HG03066 (cell line): ENCODE data around the gene SH2D2A.

ENCODE experiments used
- ATAC-seq: cut with Tn5 transposase; IDR thresholded peaks from one replicate; pipeline ENCODE4 v1.9.1; 2021; ENCODE audit warnings: low read depth; ENCODE audit not compliant: unreplicated experiment

SH2D2A gene

GRCh38 chr1:156848461-156849150 lies 32.0 kb upstream of the SH2D2A start:
- no peak for ATAC-seq

GRCh38 chr1:156847591-156848460 lies 31.2 kb upstream of the SH2D2A start:
- ATAC-seq = no peak

GRCh38 chr1:156846643-156847042 lies 30.0 kb upstream of the SH2D2A start:
- ATAC-seq = no peak

DNA sequence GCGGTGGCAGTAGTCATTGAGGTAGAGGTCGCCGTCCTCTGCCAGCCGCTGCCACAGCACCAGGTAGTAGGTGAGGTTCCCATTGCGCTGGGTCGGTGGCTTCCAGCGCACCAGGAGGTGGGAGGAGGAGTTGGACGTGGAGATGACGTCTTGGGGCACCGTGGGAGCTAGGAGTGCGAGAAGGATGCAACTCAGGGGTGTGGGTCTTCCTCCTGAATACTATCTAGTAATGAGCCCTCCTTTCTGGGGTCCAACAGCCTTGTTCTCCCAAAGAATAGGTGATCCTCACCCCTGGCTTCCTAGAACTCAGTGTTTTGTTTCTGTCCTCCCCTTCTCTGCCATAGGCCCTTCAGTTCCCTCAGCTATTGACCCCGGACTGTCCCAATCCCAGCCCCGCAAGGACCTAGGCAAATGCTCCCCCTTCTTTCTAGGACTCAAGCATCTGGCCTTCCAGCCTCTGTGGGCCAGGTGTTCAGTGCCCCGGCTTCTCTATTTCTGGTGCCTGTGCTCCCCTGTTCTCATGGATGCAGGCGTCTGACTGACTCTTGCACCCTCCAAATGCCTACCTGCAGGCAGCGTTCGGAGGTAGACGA lies 29.4 kb upstream of the SH2D2A start:
- no peak for ATAC-seq

GRCh38 chr1:156845055-156845952 lies 28.7 kb upstream of the SH2D2A start:
- no peak for ATAC-seq

GRCh38 chr1:156844638-156845037 lies 28.0 kb upstream of the SH2D2A start:
- ATAC-seq = no peak

- ATAC-seq = no peak
Observed at GRCh38 chr1:156844102-156844501, 27.5 kb upstream of the SH2D2A start.

DNA sequence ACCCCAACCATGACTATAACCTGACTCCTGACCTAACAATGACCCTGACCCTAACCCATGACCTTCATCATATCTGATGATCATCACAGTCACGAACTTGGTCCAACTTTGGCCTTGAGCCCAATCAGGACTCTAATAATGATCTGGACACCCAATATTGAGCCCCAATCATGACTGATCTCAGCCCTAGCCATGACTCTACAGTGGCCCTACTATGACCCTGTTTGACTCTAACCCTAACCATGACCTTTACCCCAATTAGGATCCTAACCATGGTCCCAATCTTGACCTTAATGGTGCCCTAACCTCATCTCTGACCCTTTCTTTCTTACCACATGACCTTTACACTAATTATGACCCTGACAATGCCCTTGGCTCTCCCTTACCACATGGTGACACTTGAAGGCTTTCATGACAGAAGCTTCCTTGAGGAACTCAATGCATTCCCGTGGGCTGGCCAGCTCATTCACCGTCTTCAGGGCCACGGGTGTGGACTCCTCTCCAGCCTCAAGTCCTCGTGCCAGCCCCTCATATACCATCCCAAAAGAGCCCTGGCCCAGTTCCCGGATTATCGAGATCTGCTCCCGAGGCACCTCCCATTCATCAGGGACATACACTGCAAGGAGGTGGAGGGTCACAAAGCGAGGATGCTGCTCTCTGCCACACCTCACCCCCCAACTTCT lies 26.1 kb upstream of the SH2D2A start:
- ATAC-seq = no peak

GRCh38 chr1:156841295-156841855 lies 24.7 kb upstream of the SH2D2A start:
- ATAC-seq = no peak

- ATAC-seq = no peak
Observed at GRCh38 chr1:156840898-156841279, 24.2 kb upstream of the SH2D2A start.

DNA sequence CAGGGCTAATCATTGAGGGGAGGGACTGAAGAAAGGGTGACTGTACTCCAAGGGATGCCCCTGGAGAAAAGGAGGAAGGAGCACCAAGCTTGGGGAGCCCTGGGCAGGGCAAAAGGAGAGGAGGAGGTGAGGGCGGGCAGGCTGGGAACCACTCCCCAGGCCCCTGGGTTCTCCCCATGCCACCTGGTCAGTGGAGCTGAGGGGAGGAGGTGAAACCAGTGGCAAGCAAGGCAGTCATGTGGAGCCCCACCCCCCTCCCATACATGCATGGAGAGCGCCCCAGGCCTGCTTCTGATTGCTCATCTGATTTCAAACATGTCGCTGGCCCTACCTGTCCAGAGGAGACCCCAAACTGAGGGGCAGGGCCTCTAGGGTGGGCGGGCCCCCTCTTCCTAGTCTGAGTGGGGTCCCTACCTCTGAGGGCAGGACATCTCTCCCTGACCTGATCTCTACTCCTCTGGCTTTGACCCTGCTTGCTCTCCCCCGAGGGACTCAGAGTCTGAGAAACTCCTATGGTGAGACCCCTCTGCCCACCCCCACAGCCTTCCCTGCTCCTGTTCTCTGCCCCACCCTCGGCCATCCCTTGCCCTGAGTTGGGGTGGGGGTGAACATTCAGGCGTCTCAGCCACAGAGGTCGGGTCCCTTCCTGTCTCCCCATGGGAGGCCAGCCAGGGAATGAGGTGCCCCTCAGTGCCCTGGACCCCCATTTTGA lies 23.7 kb upstream of the SH2D2A start:
- ATAC-seq = no peak

DNA sequence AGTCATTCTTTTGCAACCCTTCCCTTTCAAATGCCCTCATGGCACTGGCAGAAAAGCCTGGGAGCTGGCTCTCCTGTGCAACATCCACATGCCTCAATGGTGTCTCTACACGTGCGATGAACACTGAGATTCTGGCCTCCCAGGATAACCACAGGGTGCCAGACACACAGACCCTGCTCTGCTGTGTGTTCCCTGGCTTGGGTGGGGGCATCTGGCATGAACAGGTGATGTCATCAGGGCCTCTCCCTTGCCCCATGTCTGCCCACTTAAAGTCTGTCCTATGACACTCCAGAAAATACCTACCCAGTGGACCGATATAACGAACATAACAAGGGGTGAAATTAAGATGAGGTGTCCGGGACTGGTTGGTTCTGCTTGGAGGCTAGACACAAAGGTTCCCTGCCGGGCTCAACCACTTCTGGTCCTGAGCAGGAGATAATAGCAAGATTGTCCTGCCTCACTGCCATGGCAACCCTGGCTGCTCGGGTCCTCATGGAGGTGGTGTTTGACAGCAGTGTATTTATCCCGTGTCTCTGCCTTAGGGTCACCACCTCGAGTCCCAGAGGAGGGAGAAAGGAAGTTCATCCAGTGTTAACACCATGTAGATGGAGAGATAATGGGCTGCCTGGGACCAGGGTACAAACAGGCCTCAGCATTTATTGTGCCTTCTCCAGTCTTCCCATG lies 22.9 kb upstream of the SH2D2A start:
- ATAC-seq = no peak

- ATAC-seq = no peak
Observed at GRCh38 chr1:156838972-156839371, 22.3 kb upstream of the SH2D2A start.

DNA sequence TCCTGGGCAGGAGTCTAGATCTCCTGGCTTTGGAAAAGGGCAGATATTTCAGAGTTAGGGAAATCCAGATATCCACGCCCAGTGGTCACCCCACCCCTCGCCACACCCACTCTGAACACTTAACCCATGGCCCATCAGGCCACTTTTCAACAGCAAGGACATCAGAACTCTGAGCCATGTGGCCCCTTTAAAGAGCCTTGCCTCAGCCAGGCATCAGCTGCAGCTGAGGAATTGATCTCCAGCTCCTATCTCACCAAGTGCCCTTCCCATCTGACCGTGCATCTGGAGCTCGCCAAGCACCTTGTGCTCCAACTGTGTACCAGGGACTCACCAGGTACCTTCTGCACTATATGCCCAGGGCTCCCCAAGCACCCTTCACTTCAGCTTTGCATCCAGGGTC lies 20.2 kb upstream of the SH2D2A start:
- ATAC-seq = no peak

DNA sequence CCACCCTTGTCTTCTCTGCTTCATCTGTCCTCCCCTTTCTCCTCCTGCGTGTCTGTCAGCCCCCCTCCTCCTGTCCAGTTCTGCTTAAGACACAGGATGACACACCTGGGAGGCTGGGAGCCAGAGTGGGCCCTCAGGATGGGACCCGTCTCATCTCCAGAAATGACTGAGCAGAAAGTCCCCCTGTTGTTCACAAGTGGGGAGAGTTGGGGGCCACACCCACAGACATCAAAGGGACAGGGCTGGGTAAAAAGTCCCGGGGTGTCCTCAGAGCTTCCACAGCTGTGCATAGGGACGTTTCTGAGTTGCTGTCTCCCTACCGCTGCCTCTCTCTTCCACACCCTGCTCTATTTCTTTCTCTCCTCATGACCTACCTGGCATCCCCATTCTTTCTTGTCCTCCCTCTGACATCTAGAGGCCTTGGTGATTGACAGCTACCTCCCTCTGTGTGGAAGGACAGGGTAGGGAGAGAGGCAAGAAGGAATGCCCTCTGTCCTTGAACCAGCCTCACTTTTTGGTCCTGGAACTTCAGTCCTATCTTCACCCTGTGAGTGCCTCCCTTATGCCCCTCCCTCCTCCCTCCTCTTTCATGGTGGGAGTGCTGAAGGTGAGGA lies 19.5 kb upstream of the SH2D2A start:
- ATAC-seq = no peak

DNA sequence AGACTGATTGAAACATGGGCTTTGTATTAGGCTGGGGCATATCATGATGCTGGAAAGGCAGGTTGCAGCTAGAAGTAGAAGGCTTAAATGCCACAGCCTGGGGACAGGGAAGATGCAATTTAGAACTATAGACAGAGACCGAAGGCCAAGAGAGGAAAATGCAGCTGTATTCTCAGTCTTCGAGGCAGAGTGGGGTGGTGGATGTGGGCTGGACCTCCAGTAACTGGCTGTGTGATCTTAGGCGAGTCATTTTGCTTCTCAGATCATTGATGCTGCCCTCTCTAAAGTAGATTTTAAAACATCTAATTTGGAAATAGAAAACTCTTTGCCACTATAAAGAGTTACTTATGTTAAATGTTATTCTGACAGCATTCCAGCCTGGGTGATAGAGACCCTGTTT lies 17.7 kb upstream of the SH2D2A start:
- ATAC-seq = no peak

DNA sequence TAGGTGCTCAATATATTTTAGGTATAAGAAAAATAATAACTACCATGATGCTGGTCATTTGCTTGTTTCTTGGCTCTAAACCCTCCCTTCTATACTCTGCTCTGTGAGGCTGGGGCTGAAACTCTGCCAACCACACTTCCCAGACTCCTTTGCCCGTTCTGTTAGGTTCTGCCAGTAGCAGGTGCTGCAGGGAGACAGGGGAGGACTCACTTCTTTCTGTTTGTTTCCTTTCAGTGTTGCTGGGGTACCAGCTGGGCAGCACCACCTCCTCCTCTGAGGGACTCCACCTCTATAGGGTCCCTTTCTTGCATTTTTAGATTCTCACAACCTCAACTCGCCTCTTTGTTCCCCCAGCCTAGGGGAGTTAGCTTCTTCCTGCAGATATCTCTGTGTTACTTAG lies 17.0 kb upstream of the SH2D2A start:
- no peak for ATAC-seq

DNA sequence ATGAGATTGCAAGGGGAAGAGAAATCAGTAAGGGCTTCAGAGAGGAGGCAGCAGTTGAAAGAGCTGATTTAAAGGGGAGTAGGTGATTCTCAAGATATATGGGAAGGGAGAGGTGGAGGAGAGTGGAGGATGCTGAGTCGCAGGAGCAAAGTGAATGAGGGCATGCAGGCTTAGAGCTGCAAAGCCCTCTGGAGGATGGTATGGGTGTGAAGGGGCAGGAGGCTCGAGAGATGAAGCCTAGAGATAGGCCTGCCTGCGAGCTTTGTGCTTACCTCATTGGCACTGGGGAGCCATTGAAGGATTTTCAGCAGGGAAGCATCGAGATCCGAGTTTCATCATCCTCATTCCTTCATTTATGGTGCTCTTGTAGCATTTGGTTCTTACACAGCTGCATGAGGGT lies 15.8 kb upstream of the SH2D2A start:
- no peak for ATAC-seq
